Mesenchymal stem cell (in vitro differentiated cells and primary cell): ENCODE results near the gene STK32C.

Experiments used
- DNase-seq: peaks from one replicate; pipeline ENCODE4 v3.0.0-alpha.2; 2013
- H2AFZ ChIP-seq: one replicate; pipeline ENCODE4 v1.6.1; 2013; ENCODE audit warnings: low read depth, mild to moderate bottlenecking, control low read depth, inconsistent platforms, low read length, moderate library complexity
- H2AK5ac ChIP-seq: 2 replicates; pipeline ENCODE4 v1.6.1; 2013; ENCODE audit warnings: low read length, moderate library complexity, mild to moderate bottlenecking, inconsistent platforms; ENCODE audit not compliant: severe bottlenecking
- H2BK120ac ChIP-seq: one replicate; pipeline ENCODE4 v1.6.1; 2013; ENCODE audit warnings: low read depth, mild to moderate bottlenecking, inconsistent platforms, low read length, moderate library complexity
- H2BK12ac ChIP-seq, 2 experiments: one replicate each; pipeline ENCODE4 v1.6.1; 2013; ENCODE audit warnings: inconsistent platforms in 2 of 2, low read length in 2 of 2, mild to moderate bottlenecking in 2 of 2, moderate library complexity in 2 of 2, control low read depth in 1 of 2
- H2BK15ac ChIP-seq: one replicate; pipeline ENCODE4 v1.6.1; 2013; ENCODE audit warnings: mild to moderate bottlenecking, low read depth, inconsistent platforms; ENCODE audit not compliant: poor library complexity, severe bottlenecking
- H2BK5ac ChIP-seq: 2 replicates; pipeline ENCODE4 v1.6.1; 2013; ENCODE audit warnings: low read depth, mild to moderate bottlenecking, low read length, control low read depth, inconsistent platforms; ENCODE audit not compliant: poor library complexity, severe bottlenecking
- H3K14ac ChIP-seq, 2 experiments: one replicate each; pipeline ENCODE4 v1.6.1; 2013; ENCODE audit warnings: inconsistent platforms in 2 of 2, low read length in 2 of 2, control low read depth in 1 of 2, mild to moderate bottlenecking in 1 of 2, moderate library complexity in 1 of 2
- H3K18ac ChIP-seq, 2 experiments: one replicate each; pipeline ENCODE4 v1.6.1; 2013; ENCODE audit warnings: inconsistent platforms in 2 of 2, low read length in 2 of 2, control low read depth in 1 of 2, low read depth in 1 of 2, mild to moderate bottlenecking in 1 of 2
- H3K23ac ChIP-seq, 2 experiments: one replicate each; pipeline ENCODE4 v1.6.1; 2013; ENCODE audit warnings: inconsistent platforms in 2 of 2, low read length in 2 of 2, mild to moderate bottlenecking in 2 of 2, moderate library complexity in 2 of 2, control low read depth in 1 of 2
- H3K27ac ChIP-seq: 2 replicates; pipeline ENCODE4 v1.5.1; 2013; ENCODE audit warnings: mild to moderate bottlenecking, moderate library complexity, low read length, control low read depth, inconsistent platforms; ENCODE audit not compliant: poor library complexity, severe bottlenecking
- H3K27me3 ChIP-seq, 2 experiments: 2 replicates each; pipeline versions ENCODE4 v1.6.1 to v1.7.0; 2013; ENCODE audit warnings: low read length in 2 of 2, mild to moderate bottlenecking in 2 of 2, moderate library complexity in 2 of 2, control low read depth in 1 of 2, inconsistent platforms in 1 of 2; ENCODE audit not compliant: control insufficient read depth in 1 of 2, insufficient read depth in 1 of 2
- H3K36me3 ChIP-seq, 2 experiments: 2 replicates each; pipeline versions ENCODE4 v1.6.1 to v1.7.0; 2013; ENCODE audit warnings: low read length in 2 of 2, control low read depth in 1 of 2, inconsistent platforms in 1 of 2, low read depth in 1 of 2, mild to moderate bottlenecking in 1 of 2; ENCODE audit not compliant: insufficient read depth in 2 of 2, control insufficient read depth in 1 of 2
- H3K4ac ChIP-seq, 2 experiments: one replicate each; pipeline ENCODE4 v1.6.1; 2013; ENCODE audit warnings: inconsistent platforms in 2 of 2, low read length in 2 of 2, mild to moderate bottlenecking in 2 of 2, moderate library complexity in 2 of 2, control low read depth in 1 of 2, low read depth in 1 of 2
- H3K4me1 ChIP-seq: 2 replicates; pipeline ENCODE4 v1.6.1; 2013; ENCODE audit warnings: low read depth, low read length, control low read depth; ENCODE audit not compliant: control insufficient read depth, insufficient read depth
- H3K4me2 ChIP-seq: 2 replicates; pipeline ENCODE4 v1.6.1; 2013; ENCODE audit warnings: low read length, mild to moderate bottlenecking, inconsistent platforms; ENCODE audit not compliant: poor library complexity, severe bottlenecking
- H3K4me3 ChIP-seq, 2 experiments: 2 replicates each; pipeline versions ENCODE4 v1.5.1 to v1.7.0; 2013; ENCODE audit warnings: low read length in 2 of 2, mild to moderate bottlenecking in 2 of 2, control low read depth in 1 of 2, low read depth in 1 of 2; ENCODE audit not compliant: insufficient read depth in 1 of 2
- H3K79me1 ChIP-seq: replicated peaks from 2 replicates; pipeline ENCODE4 v1.6.1; 2013; ENCODE audit warnings: mild to moderate bottlenecking, control low read depth, low read length, inconsistent platforms; ENCODE audit not compliant: poor library complexity, severe bottlenecking
- H3K9ac ChIP-seq: 2 replicates; pipeline ENCODE4 v1.7.0; 2013; ENCODE audit warnings: mild to moderate bottlenecking, low read length, moderate library complexity
- H3K9me3 ChIP-seq: 2 replicates; pipeline ENCODE4 v1.7.0; 2013; ENCODE audit warnings: mild to moderate bottlenecking, low read length; ENCODE audit not compliant: control insufficient read depth
- H4K8ac ChIP-seq: one replicate; pipeline ENCODE4 v1.6.1; 2013; ENCODE audit warnings: inconsistent platforms, mild to moderate bottlenecking, low read length, moderate library complexity
- H4K91ac ChIP-seq: one replicate; pipeline ENCODE4 v1.6.1; 2013; ENCODE audit warnings: mild to moderate bottlenecking, low read length, inconsistent platforms
- WGBS: methylation state at CpG from one replicate; pipeline ENCODE4 v1.1.7; 2013; ENCODE audit warnings: mixed read lengths; 5-methylcytosine and 5-hydroxymethylcytosine counted together

STK32C gene

GRCh38 chr10:132176623-132177500, 130.9 kb downstream of the STK32C start:
- WGBS = 75% methylated on average over 19 of the region's 19 CpGs
- no peak overlapping the region for H3K9ac ChIP-seq
- H3K14ac ChIP-seq = no peak overlapping the region
- no peak overlapping the region for H2AFZ ChIP-seq
- no peaks in the 10 kb centered on the region for H3K9me3 ChIP-seq
- no peak overlapping the region for H2BK120ac ChIP-seq
- H2BK5ac ChIP-seq = no peak overlapping the region
- no peak overlapping the region for H3K18ac ChIP-seq
- H3K4me3 ChIP-seq = no peak overlapping the region
- H3K4me1 ChIP-seq = peaks cover 5% of the 10 kb centered on the region
- H3K4me2 ChIP-seq = no peak overlapping the region
- H3K36me3 ChIP-seq = no peaks in the 10 kb centered on the region
- no peak for DNase-seq
- no peaks in the 10 kb centered on the region for H3K79me1 ChIP-seq
- no peak overlapping the region for H3K23ac ChIP-seq
- H4K8ac ChIP-seq = no peak overlapping the region
- H2BK15ac ChIP-seq = no peak overlapping the region
- H2BK12ac ChIP-seq = no peak overlapping the region
- peak overlapping the region; percentile 52 for H4K91ac ChIP-seq
- H2AK5ac ChIP-seq = no peak overlapping the region
- no peak overlapping the region for H3K4ac ChIP-seq
- H3K27me3 ChIP-seq = peaks cover 35 to 81% of the 10 kb centered on the region in 2 experiments
- H3K27ac ChIP-seq = no peak overlapping the region

GRCh38 chr10:132175907-132176581, 131.7 kb downstream of the STK32C start:
- H3K4me2 ChIP-seq = no peak overlapping the region
- WGBS = 17% methylated on average over 16 of the region's 16 CpGs

DNA sequence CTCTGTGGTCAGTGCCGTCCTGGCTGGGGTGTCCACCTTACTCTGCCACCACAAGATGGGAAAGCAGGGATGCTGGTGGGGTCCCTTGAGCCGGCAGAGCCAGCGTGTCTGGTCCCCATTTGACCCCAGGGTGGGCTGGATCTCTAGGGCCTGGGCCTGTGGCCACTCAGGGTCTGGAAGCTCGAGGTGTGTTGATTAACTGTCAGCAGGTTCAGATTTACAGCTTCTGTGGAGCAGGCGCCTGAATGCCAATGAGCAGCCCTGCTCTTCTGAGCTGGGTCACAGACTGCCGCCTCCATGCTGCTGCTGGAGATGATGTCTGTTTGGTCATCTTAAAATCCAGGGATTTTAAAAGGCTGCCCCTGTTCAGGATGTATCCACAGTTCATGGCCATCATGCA, 132.3 kb downstream of the STK32C start:
- Histone ChIP-seq H3K18ac (no peak overlapping the region), H3K27ac (no peak overlapping the region), H3K27me3 (peaks cover 39 to 80% of the 10 kb centered on the region in 2 experiments), H3K36me3 (no peaks in the 10 kb centered on the region), H3K9ac (no peak overlapping the region), H3K9me3 (no peaks in the 10 kb centered on the region), H3K4me2 (no peak overlapping the region), H2BK12ac (no peak overlapping the region), H2BK5ac (no peak overlapping the region), H4K8ac (no peak overlapping the region), H3K4me1 (peaks cover 5% of the 10 kb centered on the region), H3K79me1 (no peaks in the 10 kb centered on the region), H2AFZ (no peak overlapping the region), H4K91ac (no peak overlapping the region), H2AK5ac (no peak overlapping the region), H3K23ac (no peak overlapping the region), H2BK120ac (no peak overlapping the region), H3K14ac (no peak overlapping the region), H3K4ac (no peak overlapping the region), H3K4me3 (no peak overlapping the region), H2BK15ac (no peak overlapping the region)
- no peak for DNase-seq
- WGBS = 50% methylated on average over 6 of the region's 6 CpGs

More at GRCh38 chr10:132175907-132176581, 131.7 kb downstream of the STK32C start:
- H3K27ac ChIP-seq = no peak overlapping the region
- peak overlapping the region in 1 of 2 experiments; percentile 35 for H3K14ac ChIP-seq
- H4K8ac ChIP-seq = no peak overlapping the region
- no peak overlapping the region for H2BK12ac ChIP-seq
- peaks cover 5% of the 10 kb centered on the region for H3K4me1 ChIP-seq
- no peak overlapping the region for H2BK15ac ChIP-seq
- H3K36me3 ChIP-seq = no peaks in the 10 kb centered on the region
- H3K18ac ChIP-seq = no peak overlapping the region
- H2BK120ac ChIP-seq = no peak overlapping the region
- H3K4ac ChIP-seq = no peak overlapping the region
- no peaks in the 10 kb centered on the region for H3K79me1 ChIP-seq
- no peak overlapping the region for H3K9ac ChIP-seq
- DNase-seq = no peak
- peaks cover 38 to 80% of the 10 kb centered on the region in 2 experiments for H3K27me3 ChIP-seq
- no peaks in the 10 kb centered on the region for H3K9me3 ChIP-seq
- H3K4me3 ChIP-seq = no peak overlapping the region
- no peak overlapping the region for H4K91ac ChIP-seq
- no peak overlapping the region for H2AFZ ChIP-seq
- no peak overlapping the region for H3K23ac ChIP-seq
- H2BK5ac ChIP-seq = no peak overlapping the region
- H2AK5ac ChIP-seq = no peak overlapping the region

GRCh38 chr10:132174237-132174636, 133.5 kb downstream of the STK32C start:
- no peak for DNase-seq
- Histone ChIP-seq H2BK15ac (no peak overlapping the region), H3K27ac (no peak overlapping the region), H4K8ac (no peak overlapping the region), H3K14ac (no peak overlapping the region), H2BK120ac (no peak overlapping the region), H3K4me1 (peaks cover 5% of the 10 kb centered on the region), H3K23ac (no peak overlapping the region), H3K27me3 (peaks cover 38 to 72% of the 10 kb centered on the region in 2 experiments), H3K18ac (no peak overlapping the region), H2BK12ac (no peak overlapping the region), H3K79me1 (no peaks in the 10 kb centered on the region), H3K9ac (no peak overlapping the region), H2AFZ (no peak overlapping the region), H2AK5ac (no peak overlapping the region), H3K36me3 (no peaks in the 10 kb centered on the region), H3K4me2 (no peak overlapping the region), H3K9me3 (no peaks in the 10 kb centered on the region), H3K4ac (no peak overlapping the region), H4K91ac (no peak overlapping the region), H2BK5ac (no peak overlapping the region), H3K4me3 (no peak overlapping the region)
- 84% methylated on average over 11 of the region's 11 CpGs for WGBS
